Gastrocnemius medialis (tissue), 4 donors: Measurements from ENCODE around the gene KRTAP9-9. TPM values are rescaled to one million over a fixed set of nuclear protein-coding genes. Genes with fewer than 3 reads are reported as not detected.

Source experiments
- ATAC-seq, 2 donors: fragments of 150-250 bp; one replicate each; pipeline ENCODE4 v1.9.1; 2016
- DNase-seq, 2 donors: peaks; one replicate each; pipeline ENCODE4 v3.0.0-alpha.2; 2019
- H3K27ac ChIP-seq, 4 donors: fragments of 200-600 bp; sonication (generic); 1 replicate in 1 of 4; 2 replicates in 3 of 4; pipeline ENCODE4 v1.5.1; 2016 to 2018; ENCODE audit warnings: mild to moderate bottlenecking in 2 of 4, moderate library complexity in 1 of 4
- H3K27me3 ChIP-seq, 3 donors: fragments of 200-600 bp; sonication (generic) in 2 of 3; 1 replicate in 1 of 3; 2 replicates in 2 of 3; pipeline versions ENCODE4 v1.5.1 to v1.6.0; 2016 to 2019; ENCODE audit warnings: mild to moderate bottlenecking in 1 of 3, moderate library complexity in 1 of 3
- H3K36me3 ChIP-seq, 2 donors: fragments of 200-600 bp; sonication (generic) in 1 of 2; one replicate each; pipeline ENCODE4 v1.5.1; 2017 to 2018
- H3K4me1 ChIP-seq, 2 donors: fragments of 200-600 bp; sonication (generic) in 1 of 2; one replicate each; pipeline ENCODE4 v1.5.1; 2016 to 2017; ENCODE audit warnings: mild to moderate bottlenecking in 2 of 2
- H3K4me3 ChIP-seq, 4 donors: fragments of 200-600 bp; sonication (generic) in 3 of 4; 1 replicate in 1 of 4; 2 replicates in 3 of 4; pipeline ENCODE4 v1.5.1; 2016 to 2019; ENCODE audit warnings: mild to moderate bottlenecking in 2 of 4
- H3K9me3 ChIP-seq, 3 donors: fragments of 200-600 bp; sonication (generic) in 2 of 3; 1 replicate in 1 of 3; 2 replicates in 2 of 3; pipeline ENCODE4 v1.5.1; 2016 to 2019
- POLR2A ChIP-seq, 2 donors: fragments of 450-650 bp; IDR thresholded peaks; one replicate each; pipeline ENCODE4 v1.6.1; 2017; ENCODE audit warnings: antibody characterized with exemption in 2 of 2, mild to moderate bottlenecking in 2 of 2, moderate library complexity in 2 of 2
- in situ Hi-C, 4 donors: fragments of 200-750 bp; cut with MboI; loops; one replicate each; pipeline versions ENCODE4 v1.15.0 to v1.8.0; 2017; ENCODE audit warnings: low sequenced_read_pairs in 4 of 4
- intact Hi-C: fragments of 100-400 bp; cut with DNase I; formaldehyde crosslinking; loops from one replicate; pipeline ENCODE4 v1.15.1; 2023; ENCODE audit warnings: low total_unique reads
- total RNA-seq, 4 donors: library from RNA; depleted of rRNA; stranded (reverse); fragments of >200 nt; gene quantifications; one replicate each; pipeline versions ENCODE4 v1.1.0 to v1.2.3, GENCODE V29; 2016
- TF ChIP-seq, protein P1 (sequence below), 5 experiments: fragments of 450-650 bp in 3 of 5; fragments of 200-600 bp in 2 of 5; sonication (generic) in 2 of 5; IDR thresholded peaks in 4 of 5; conservative IDR thresholded peaks in 1 of 5; 1 replicate in 4 of 5; 2 replicates in 1 of 5; pipeline ENCODE4 v1.5.1; 2016 to 2019; ENCODE audit warnings: antibody characterized with exemption in 5 of 5, mild to moderate bottlenecking in 3 of 5, moderate library complexity in 3 of 5

KRTAP9-9 gene
- total RNA-seq, 4 donors from 2014 or later, result not detected

DNA sequence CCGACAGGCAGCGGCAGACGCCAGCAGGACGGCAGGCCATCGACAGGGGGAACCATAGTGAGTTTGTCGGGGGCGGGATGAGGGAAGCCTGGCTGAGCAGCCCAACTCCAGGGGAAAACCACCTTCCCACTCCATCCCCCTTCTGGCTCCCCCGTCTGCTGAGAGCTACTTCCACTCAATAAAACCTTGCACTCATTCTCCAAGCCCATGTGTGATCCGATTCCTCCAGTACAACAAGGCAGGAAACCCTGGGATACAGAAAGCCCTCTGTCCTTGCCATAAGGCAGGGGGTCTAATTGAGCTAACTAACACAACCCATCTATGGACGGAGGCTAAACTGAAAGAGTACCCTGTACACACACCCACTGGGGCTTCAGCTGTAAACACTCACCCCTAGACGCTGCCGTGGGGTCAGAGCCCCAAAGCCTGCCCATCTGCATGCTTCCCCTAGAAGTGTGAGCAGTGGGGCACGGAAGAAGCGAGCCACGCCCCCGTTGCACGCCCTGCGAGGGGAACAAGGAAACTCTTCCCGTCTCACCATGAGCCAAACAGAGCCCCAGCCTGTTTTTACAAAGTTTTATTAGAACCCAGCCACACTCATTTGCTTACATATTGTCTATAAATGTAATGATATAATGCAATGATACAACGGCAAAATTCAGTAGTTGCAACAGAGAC lies 43.4 kb downstream of the KRTAP9-9 start:
- no peak for TF ChIP-seq POLR2A (IDR thresholded peaks at IDR 0.05)
- TF ChIP-seq, protein P1, sequence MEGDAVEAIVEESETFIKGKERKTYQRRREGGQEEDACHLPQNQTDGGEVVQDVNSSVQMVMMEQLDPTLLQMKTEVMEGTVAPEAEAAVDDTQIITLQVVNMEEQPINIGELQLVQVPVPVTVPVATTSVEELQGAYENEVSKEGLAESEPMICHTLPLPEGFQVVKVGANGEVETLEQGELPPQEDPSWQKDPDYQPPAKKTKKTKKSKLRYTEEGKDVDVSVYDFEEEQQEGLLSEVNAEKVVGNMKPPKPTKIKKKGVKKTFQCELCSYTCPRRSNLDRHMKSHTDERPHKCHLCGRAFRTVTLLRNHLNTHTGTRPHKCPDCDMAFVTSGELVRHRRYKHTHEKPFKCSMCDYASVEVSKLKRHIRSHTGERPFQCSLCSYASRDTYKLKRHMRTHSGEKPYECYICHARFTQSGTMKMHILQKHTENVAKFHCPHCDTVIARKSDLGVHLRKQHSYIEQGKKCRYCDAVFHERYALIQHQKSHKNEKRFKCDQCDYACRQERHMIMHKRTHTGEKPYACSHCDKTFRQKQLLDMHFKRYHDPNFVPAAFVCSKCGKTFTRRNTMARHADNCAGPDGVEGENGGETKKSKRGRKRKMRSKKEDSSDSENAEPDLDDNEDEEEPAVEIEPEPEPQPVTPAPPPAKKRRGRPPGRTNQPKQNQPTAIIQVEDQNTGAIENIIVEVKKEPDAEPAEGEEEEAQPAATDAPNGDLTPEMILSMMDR (IDR thresholded peaks at IDR 0.05 in 4 of 5, conservative IDR thresholded peaks at IDR 0.05 in 1 of 5), result no peak
- Histone ChIP-seq H3K27ac (no peak overlapping the region), H3K4me1 (no peaks in the 10 kb centered on the region), H3K27me3 (peaks cover 0 to 18% (median 3%) of the 10 kb centered on the region in 3 donors), H3K4me3 (no peak overlapping the region), H3K9me3 (no peaks in the 10 kb centered on the region), H3K36me3 (no peaks in the 10 kb centered on the region)
- intact Hi-C loops, result no loop called here
- in situ Hi-C loops, result no loop called here
- no peak for DNase-seq
- no peak for ATAC-seq

DNA sequence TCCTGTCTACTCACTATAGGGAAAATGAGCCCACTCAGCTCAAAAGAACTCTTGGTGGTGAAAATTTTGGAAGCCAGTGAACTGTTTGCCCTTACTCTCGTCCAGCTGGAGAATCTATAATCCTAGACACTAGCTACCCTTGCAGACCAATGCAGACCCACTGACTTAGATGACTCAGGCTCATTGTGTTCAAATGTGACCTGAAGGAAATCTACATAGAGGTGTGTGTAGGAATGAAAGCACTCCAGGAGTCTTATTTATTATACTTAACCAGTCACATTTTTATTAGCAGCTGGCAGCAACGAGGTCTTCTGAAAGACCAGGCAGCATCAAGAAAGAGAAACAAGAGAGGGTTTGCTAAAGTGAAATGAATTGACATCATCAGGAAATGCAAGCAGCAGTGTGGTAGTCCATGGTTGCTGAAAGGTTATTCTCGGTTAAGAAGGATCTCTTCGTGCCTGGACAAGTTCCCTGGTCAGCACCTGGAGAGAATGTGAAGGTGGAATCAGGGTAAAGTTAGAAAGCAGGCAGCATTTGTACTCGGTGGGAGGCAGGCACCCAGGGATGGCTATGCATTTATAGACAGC lies 46.1 kb downstream of the KRTAP9-9 start:
- ATAC-seq (no peak), DNase-seq (no peak)
- no peaks in the 10 kb centered on the region for H3K4me1 ChIP-seq
- no peak overlapping the region for H3K4me3 ChIP-seq
- peaks cover 8 to 28% (median 10%) of the 10 kb centered on the region in 3 donors for H3K27me3 ChIP-seq
- in situ Hi-C loops (loop anchor here in 1 of 4 donors (25.0 kb wide), 1 partner anchor 389 kb away; no protein-coding TSS in a partner anchor), intact Hi-C loops (no loop called here)
- H3K9me3 ChIP-seq, result no peaks in the 10 kb centered on the region
- no peak overlapping the region for H3K27ac ChIP-seq
- TF ChIP-seq POLR2A (IDR thresholded peaks at IDR 0.05), result no peak
- TF ChIP-seq, protein P1 (IDR thresholded peaks at IDR 0.05 in 4 of 5, conservative IDR thresholded peaks at IDR 0.05 in 1 of 5), result no peak
- no peaks in the 10 kb centered on the region for H3K36me3 ChIP-seq

DNA sequence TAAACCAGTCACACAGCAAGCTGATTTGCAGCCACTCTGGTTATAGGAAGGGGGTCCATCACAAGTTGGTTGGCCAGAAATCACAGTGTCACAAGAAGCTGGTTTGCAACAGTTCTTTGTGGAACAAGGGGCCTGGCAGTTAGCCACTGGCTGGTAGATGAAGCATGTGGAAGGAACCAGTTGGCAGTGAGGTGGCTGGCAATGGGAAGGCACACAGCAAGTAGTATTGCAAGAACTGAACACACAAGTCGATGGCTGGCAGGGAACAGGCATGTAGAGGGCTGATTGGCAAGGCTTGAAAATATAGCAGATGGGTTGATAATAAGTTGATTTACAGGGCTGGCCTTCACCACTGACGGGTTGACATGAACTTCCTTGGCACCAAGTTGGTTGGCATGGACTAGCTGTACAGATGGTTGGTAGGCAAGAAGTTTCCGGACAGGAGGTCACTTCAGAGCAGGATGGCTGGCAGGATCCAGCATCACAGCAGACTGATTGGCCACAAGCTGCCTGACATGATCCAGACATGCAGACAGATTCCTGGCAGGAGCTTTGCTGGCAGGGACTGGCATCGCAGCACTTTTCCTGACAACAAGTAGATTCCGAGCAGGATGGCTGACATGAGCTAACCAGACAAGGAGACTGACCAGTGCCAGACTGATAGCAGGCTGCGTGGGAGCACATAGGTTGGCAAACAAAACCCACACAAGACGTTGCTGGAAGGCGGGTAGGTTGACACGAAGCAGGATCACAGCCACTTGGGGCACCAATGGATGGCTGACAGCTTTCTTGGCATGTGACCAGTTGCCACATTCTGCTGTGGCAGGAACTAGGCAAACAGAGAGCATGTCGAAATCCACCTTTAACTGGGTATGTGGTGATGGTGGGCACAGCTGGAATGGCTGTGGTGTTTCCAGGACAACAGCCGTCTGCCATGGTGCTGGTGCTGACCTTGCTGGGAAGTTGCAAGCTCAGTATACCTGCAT lies 47.0 kb downstream of the KRTAP9-9 start, which contains the start of gene KRTAP29-1:
Gene KRTAP29-1, minus strand, starts transcription at position 936 of the 986 bp plus-strand sequence. Its CDS starts 0 bp downstream, at position 936.
- Histone ChIP-seq H3K4me3 (no peak within 1 kb of the TSS), H3K27me3 (peaks cover 8 to 30% (median 13%) of the 10 kb centered on the region in 3 donors), H3K36me3 (no peaks in the 10 kb centered on the region), H3K4me1 (no peaks in the 10 kb centered on the region), H3K27ac (no peak within 1 kb of the TSS), H3K9me3 (no peaks in the 10 kb centered on the region)
- TF ChIP-seq POLR2A (IDR thresholded peaks at IDR 0.05), result no peak
- TF ChIP-seq, protein P1 (IDR thresholded peaks at IDR 0.05 in 4 of 5, conservative IDR thresholded peaks at IDR 0.05 in 1 of 5), result no peak
- intact Hi-C loops, result no loop called here
- no peak for ATAC-seq
- DNase-seq, result no peak
- in situ Hi-C loops, result loop anchor here in 1 of 4 donors (25.0 kb wide), 1 partner anchor 390 kb away; no protein-coding TSS in a partner anchor

DNA sequence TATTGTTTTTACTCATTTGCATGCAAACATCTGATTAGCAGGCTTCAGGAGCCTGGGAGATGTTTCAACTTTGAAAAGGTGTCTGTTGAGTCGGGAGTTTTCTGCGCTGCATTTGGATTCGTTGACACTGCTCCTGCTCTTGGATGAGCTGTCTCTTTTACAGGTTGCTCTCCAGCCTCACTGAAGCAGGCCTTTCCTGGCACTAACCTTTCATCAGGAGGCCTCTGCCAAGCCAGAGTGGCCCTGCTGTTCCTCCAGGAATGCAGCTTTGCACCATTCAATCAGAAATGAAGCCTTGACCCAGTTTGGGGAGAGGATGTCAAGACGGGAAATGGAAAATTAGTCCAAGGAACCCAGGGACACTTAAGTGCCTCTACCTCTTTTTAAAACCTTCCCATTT lies 47.8 kb downstream of the KRTAP9-9 start:
- Histone ChIP-seq H3K27ac (no peak overlapping the region), H3K4me1 (no peaks in the 10 kb centered on the region), H3K36me3 (no peaks in the 10 kb centered on the region), H3K27me3 (peaks cover 8 to 28% (median 18%) of the 10 kb centered on the region in 3 donors), H3K4me3 (no peak overlapping the region), H3K9me3 (no peaks in the 10 kb centered on the region)
- DNase-seq (no peak), ATAC-seq (no peak)
- TF ChIP-seq, protein P1 (IDR thresholded peaks at IDR 0.05 in 4 of 5, conservative IDR thresholded peaks at IDR 0.05 in 1 of 5), result no peak
- no peak for TF ChIP-seq POLR2A (IDR thresholded peaks at IDR 0.05)
- intact Hi-C loops, result no loop called here
- in situ Hi-C loops, result loop anchor here in 1 of 4 donors (25.0 kb wide), 1 partner anchor 391 kb away; no protein-coding TSS in a partner anchor
